Endothelial cell of umbilical vein (primary cell): ENCODE results near the gene TMEM63B. TPM values are rescaled to one million over a fixed set of nuclear protein-coding genes. Genes with fewer than 3 reads are reported as not detected.
A peak's percentile ranks its signal among the peaks of the same experiment; 100 is the strongest.

Experiments used
- BruUV-seq: library from RNA; stranded (reverse); fragments of 400-500 nt; replicated peaks from 2 replicates; lab custom pipeline; 2021; lab: Mats Ljungman, UMichigan
- CTCF ChIA-PET: fragments of 300-600, 350-600 bp; sonication (Branson Sonifier 250); formaldehyde crosslinking; loops from one replicate; lab custom pipeline; 2021; ENCODE audit warnings: antibody characterized with exemption, inconsistent platforms; lab: Charles Lee
- POLR2A ChIA-PET: fragments of 300-600, 350-600 bp; sonication (Branson Sonifier 250); formaldehyde crosslinking; loops from one replicate; lab custom pipeline; 2021; ENCODE audit warnings: antibody characterized with exemption, inconsistent platforms; lab: Charles Lee
- DNase-seq: peaks from one replicate; pipeline ENCODE4 v3.0.0-alpha.2; 2011; ENCODE audit warnings: low read depth, low spot score
- FAIRE-seq: peaks from 2 replicates; lab custom pipeline; 2011; peaks lifted over from hg19 to GRCh38; lab: Jason Lieb, UNC
- H2AFZ ChIP-seq: 2 replicates; pipeline ENCODE4 v1.6.0; 2012; ENCODE audit warnings: low read depth, low read length, control low read depth, inconsistent platforms
- H3K27ac ChIP-seq: 2 replicates; pipeline ENCODE4 v1.5.1; 2011; ENCODE audit warnings: low read depth, mild to moderate bottlenecking, control low read depth, low read length, moderate library complexity; ENCODE audit not compliant: insufficient read depth
- H3K27me3 ChIP-seq, 2 experiments: 2 replicates each; pipeline versions ENCODE4 v1.6.0 to v1.6.1; 2011; ENCODE audit warnings: low read length in 2 of 2, mixed read lengths in 1 of 2; ENCODE audit not compliant: control insufficient read depth in 2 of 2, insufficient read depth in 2 of 2
- H3K36me3 ChIP-seq, 2 experiments: 2 replicates in 1 of 2; 3 replicates in 1 of 2; pipeline ENCODE4 v1.5.1; 2011; ENCODE audit warnings: low read length in 2 of 2, mild to moderate bottlenecking in 1 of 2, moderate library complexity in 1 of 2; ENCODE audit not compliant: control insufficient read depth in 2 of 2, insufficient read depth in 2 of 2; ENCODE audit errors: extremely low read depth in 1 of 2
- H3K4me1 ChIP-seq: 3 replicates; pipeline ENCODE4 v1.5.1; 2011; ENCODE audit warnings: mild to moderate bottlenecking, low read length; ENCODE audit not compliant: control insufficient read depth, insufficient read depth; ENCODE audit errors: extremely low read depth
- H3K4me2 ChIP-seq: 2 replicates; pipeline ENCODE4 v1.6.1; 2011; ENCODE audit warnings: low read length, control low read depth, mixed read lengths; ENCODE audit not compliant: insufficient read depth
- H3K4me3 ChIP-seq, 3 experiments: fragments of 200-600 bp in 1 of 3; sonication (generic), shearing (Covaris generic) in 1 of 3; replicated peaks in 1 of 3; 2 replicates each; pipeline ENCODE4 v1.5.1; 2011 to 2016; ENCODE audit warnings: control low read depth in 3 of 3, low read length in 3 of 3, mild to moderate bottlenecking in 2 of 3, inconsistent platforms in 1 of 3, low read depth in 1 of 3, moderate library complexity in 1 of 3; ENCODE audit not compliant: insufficient read depth in 1 of 3
- H3K79me2 ChIP-seq: 2 replicates; pipeline ENCODE4 v1.6.0; 2012; ENCODE audit warnings: low read length, inconsistent platforms; ENCODE audit not compliant: control insufficient read depth, insufficient read depth
- H3K9ac ChIP-seq: replicated peaks from 2 replicates; pipeline ENCODE3; 2011; ENCODE audit warnings: low read length, control low read depth; ENCODE audit not compliant: insufficient read depth; ENCODE audit errors: extremely low read depth
- H3K9me1 ChIP-seq: replicated peaks from 3 replicates; pipeline ENCODE4 v1.6.0; 2011; ENCODE audit warnings: mild to moderate bottlenecking, low read length; ENCODE audit not compliant: control insufficient read depth, insufficient read depth; ENCODE audit errors: extremely low read depth
- H3K9me3 ChIP-seq: replicated peaks from 2 replicates; pipeline ENCODE4 v1.5.1; 2012; ENCODE audit warnings: low read length, inconsistent platforms; ENCODE audit not compliant: control insufficient read depth, insufficient read depth
- H4K20me1 ChIP-seq: replicated peaks from 2 replicates; pipeline ENCODE3; 2011; ENCODE audit warnings: mild to moderate bottlenecking, low read length; ENCODE audit not compliant: control insufficient read depth, insufficient read depth; ENCODE audit errors: extremely low read depth
- EZH2 ChIP-seq: IDR thresholded peaks from 2 replicates; pipeline ENCODE4 v1.6.1; 2012; ENCODE audit warnings: borderline replicate concordance, low read depth, mild to moderate bottlenecking, moderate library complexity, low read length, inconsistent platforms; ENCODE audit not compliant: severe bottlenecking
- FOS ChIP-seq: IDR thresholded peaks from 2 replicates; pipeline ENCODE4 v1.6.1; 2011; ENCODE audit warnings: mild to moderate bottlenecking, low read length, moderate library complexity, borderline replicate concordance; ENCODE audit not compliant: insufficient read depth
- GATA2 ChIP-seq: IDR thresholded peaks from 2 replicates; pipeline ENCODE4 v1.7.0; 2011; ENCODE audit warnings: low read depth, mild to moderate bottlenecking, moderate library complexity, mixed read lengths, low read length; ENCODE audit not compliant: insufficient read length, insufficient read depth
- JUN ChIP-seq: IDR thresholded peaks from 2 replicates; pipeline ENCODE4 v1.6.1; 2011; ENCODE audit warnings: borderline replicate concordance, low read depth; ENCODE audit not compliant: insufficient read length, insufficient read depth
- MYC ChIP-seq: IDR thresholded peaks from one replicate; pipeline ENCODE4 v1.6.1; 2011; ENCODE audit warnings: mild to moderate bottlenecking, low read depth, low read length
- POLR2A ChIP-seq: IDR thresholded peaks from 2 replicates; pipeline ENCODE4 v1.6.1; 2012; ENCODE audit warnings: low read depth, mild to moderate bottlenecking, control low read depth, low read length
- POLR2AphosphoS5 ChIP-seq: IDR thresholded peaks from 2 replicates; pipeline ENCODE4 v1.6.1; 2012; ENCODE audit warnings: low read depth, mild to moderate bottlenecking, control low read depth, low read length, moderate library complexity; ENCODE audit not compliant: insufficient read depth
- dilution Hi-C: fragments of 300-500 bp; cut with MboI; formaldehyde crosslinking; loops from one replicate; pipeline ENCODE4 v1.15.0; 2019; ENCODE audit warnings: low sequenced_read_pairs; ENCODE audit not compliant: extremely low pct_ligation_motif_present
- intact Hi-C: fragments of 100-400 bp; cut with micrococcal nuclease; formaldehyde crosslinking; loops from one replicate; pipeline ENCODE4 v1.10.0; 2022
- polyA plus RNA-seq, 4 experiments: library from polyadenylated mRNA; depleted of rRNA in 3 of 4; stranded (reverse) in 3 of 4; unstranded in 1 of 4; fragments of >200 nt; gene quantifications; 2 replicates each; pipeline versions ENCODE4 v1.2.1 to v1.2.3, GENCODE V29; 2011 to 2012; ENCODE audit warnings: missing spikeins in 1 of 4
- total RNA-seq: library from RNA; stranded (reverse); gene quantifications from 2 replicates; pipeline ENCODE4 v1.2.3, GENCODE V29; 2021
- TF ChIP-seq, protein P1 (sequence below): IDR thresholded peaks from 2 replicates; pipeline ENCODE4 v1.6.1; 2011; ENCODE audit not compliant: insufficient read depth, insufficient read length
- TF ChIP-seq, protein P2 (sequence below), 2 donors: IDR thresholded peaks; 1 replicate in 1 of 2; 2 replicates in 1 of 2; pipeline ENCODE4 v1.5.1; 2011; ENCODE audit warnings: low read length in 2 of 2, mild to moderate bottlenecking in 2 of 2, moderate library complexity in 2 of 2, control low read depth in 1 of 2, inconsistent platforms in 1 of 2, low read depth in 1 of 2; ENCODE audit not compliant: insufficient read depth in 1 of 2; ENCODE audit errors: extremely low read depth in 1 of 2

TMEM63B gene
- total and polyA plus RNA-seq, 2 donors (not counting 3 experiments of a cell fraction or from before 2014, with no cell fraction given): 49.7 to 56.1 TPM

DNA sequence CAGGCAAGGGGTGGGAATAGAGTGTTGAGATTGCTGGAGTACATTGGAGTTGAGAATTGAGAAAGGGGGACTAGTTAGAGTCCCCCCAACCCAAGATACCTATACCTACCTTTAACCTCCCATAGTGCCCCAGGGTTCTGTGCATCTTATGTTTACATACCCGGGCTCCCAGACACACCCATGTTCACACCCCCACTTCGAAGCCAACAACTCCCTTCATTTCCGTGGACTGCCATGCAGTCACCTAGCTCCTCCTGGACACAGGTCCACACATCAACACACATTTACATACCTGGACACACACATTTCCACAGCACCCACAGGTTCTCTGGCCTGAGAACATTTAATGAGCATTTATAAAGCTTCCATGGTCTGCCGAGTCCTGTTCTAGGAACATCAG lies 5.1 kb downstream of the TMEM63B start:
- Histone ChIP-seq H2AFZ (no peak overlapping the region), H3K36me3 (peaks cover 0 to 7% of the 10 kb centered on the region in 2 experiments), H3K4me3 (no peak overlapping the region), H4K20me1 (no peaks in the 10 kb centered on the region), H3K27ac (no peak overlapping the region), H3K9me1 (no peaks in the 10 kb centered on the region), H3K9ac (no peak overlapping the region), H3K27me3 (no peaks in the 10 kb centered on the region), H3K79me2 (peaks cover 7% of the 10 kb centered on the region), H3K4me2 (no peak overlapping the region), H3K4me1 (peaks cover 5% of the 10 kb centered on the region), H3K9me3 (no peaks in the 10 kb centered on the region)
- DNase-seq (no peak), FAIRE-seq (no peak)
- ChIA-PET POLR2A (no interaction called here), CTCF (interaction anchor here (0.7 to 6.2 kb wide), 3 partner anchors 11 to 41 kb away, joined by 3 to 62 read pairs (median 4); no protein-coding TSS in a partner anchor)
- TF ChIP-seq POLR2AphosphoS5 (no peak), GATA2 (no peak), EZH2 (no peak)
- intact Hi-C loops (no loop called here), dilution Hi-C loops (no loop called here)
- BruUV-seq: no TSS peak

DNA sequence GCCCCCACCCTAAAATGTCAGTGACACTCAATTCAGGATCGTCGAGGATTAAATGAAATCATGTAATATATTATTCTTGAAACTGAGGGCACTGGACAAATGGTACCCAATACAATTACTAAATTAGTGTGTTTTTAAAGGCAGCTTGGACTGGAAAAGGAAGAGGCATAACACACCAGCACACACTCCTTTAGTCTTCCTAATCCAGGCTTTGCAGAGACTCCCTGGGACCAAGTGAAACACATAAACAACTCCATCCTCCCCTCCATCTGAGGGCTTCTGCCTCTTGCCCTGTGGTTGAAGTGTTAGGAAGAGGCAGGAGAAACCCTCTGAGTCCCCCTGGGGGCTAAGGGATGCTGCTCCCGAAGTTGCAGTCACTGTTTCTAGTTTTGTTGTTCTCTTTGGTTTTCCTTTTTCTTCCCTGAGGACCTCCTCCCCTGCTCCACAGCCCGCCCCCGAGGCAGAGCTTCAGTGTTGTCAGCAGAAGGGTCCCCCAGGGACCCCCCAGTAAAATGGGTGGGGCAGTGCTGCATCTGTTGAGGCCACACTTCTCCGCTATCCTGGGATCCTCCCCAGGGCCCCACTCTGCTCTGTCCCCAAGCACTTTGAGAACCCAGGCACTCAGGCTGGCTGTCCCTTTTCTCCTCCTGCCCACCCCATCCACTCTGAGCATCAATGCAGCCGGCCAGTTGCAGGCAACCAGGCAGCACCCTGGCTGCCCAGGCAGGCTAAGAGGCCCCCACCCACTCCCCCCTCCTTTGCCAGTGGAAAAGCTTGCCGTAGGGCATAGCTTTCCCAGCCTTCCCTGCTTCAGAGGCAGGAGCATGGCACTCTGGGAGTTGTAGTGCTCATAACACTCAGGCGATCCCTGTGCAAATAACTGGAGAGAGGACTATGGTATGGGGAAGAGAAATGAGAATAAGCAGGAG lies 5.9 kb downstream of the TMEM63B start:
- Histone ChIP-seq H3K27me3 (no peaks in the 10 kb centered on the region), H3K36me3 (peaks cover 0 to 7% of the 10 kb centered on the region in 2 experiments), H3K4me2 (no peak overlapping the region), H3K9me1 (no peaks in the 10 kb centered on the region), H3K27ac (no peak overlapping the region), H2AFZ (no peak overlapping the region), H3K9ac (no peak overlapping the region), H3K4me3 (no peak overlapping the region), H3K4me1 (peaks cover 4% of the 10 kb centered on the region), H3K79me2 (peaks cover 5% of the 10 kb centered on the region), H3K9me3 (no peaks in the 10 kb centered on the region), H4K20me1 (no peaks in the 10 kb centered on the region)
- DNase-seq (peak; percentile 21), FAIRE-seq (peak; percentile 75)
- CTCF ChIA-PET: interaction anchor here (0.7 to 6.2 kb wide), 8 partner anchors 10 to 54 kb away, joined by 3 to 62 read pairs (median 3); no protein-coding TSS in a partner anchor
- POLR2A ChIA-PET: interaction anchor here (1.0 kb wide), 1 partner anchor 114 kb away, joined by 3 read pairs; the partner anchor contains the start of gene HSP90AB1
- no TSS peak for BruUV-seq
- dilution Hi-C loops (no loop called here), intact Hi-C loops (no loop called here)
- TF ChIP-seq MYC (no peak), GATA2 (no peak), POLR2AphosphoS5 (no peak), FOS (no peak), EZH2 (no peak), JUN (no peak), POLR2A (no peak)
- TF ChIP-seq, protein P1, sequence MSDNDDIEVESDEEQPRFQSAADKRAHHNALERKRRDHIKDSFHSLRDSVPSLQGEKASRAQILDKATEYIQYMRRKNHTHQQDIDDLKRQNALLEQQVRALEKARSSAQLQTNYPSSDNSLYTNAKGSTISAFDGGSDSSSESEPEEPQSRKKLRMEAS: no peak
- TF ChIP-seq, protein P2, sequence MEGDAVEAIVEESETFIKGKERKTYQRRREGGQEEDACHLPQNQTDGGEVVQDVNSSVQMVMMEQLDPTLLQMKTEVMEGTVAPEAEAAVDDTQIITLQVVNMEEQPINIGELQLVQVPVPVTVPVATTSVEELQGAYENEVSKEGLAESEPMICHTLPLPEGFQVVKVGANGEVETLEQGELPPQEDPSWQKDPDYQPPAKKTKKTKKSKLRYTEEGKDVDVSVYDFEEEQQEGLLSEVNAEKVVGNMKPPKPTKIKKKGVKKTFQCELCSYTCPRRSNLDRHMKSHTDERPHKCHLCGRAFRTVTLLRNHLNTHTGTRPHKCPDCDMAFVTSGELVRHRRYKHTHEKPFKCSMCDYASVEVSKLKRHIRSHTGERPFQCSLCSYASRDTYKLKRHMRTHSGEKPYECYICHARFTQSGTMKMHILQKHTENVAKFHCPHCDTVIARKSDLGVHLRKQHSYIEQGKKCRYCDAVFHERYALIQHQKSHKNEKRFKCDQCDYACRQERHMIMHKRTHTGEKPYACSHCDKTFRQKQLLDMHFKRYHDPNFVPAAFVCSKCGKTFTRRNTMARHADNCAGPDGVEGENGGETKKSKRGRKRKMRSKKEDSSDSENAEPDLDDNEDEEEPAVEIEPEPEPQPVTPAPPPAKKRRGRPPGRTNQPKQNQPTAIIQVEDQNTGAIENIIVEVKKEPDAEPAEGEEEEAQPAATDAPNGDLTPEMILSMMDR (IDR thresholded peaks at IDR 0.05; ENCODE audit: extremely low read depth in 1 of 2, insufficient read depth in 1 of 2, low read depth in 1 of 2, low read length in 2 of 2): no peak
